CD14-positive monocyte (primary cell): ENCODE results near the gene TEX29. TPM values are rescaled to one million over a fixed set of nuclear protein-coding genes. Genes with fewer than 3 reads are reported as not detected.

ENCODE experiments used
- DNase-seq, 3 donors: peaks; one replicate each; pipeline ENCODE4 v3.0.0-alpha.2; 2011 to 2022
- H2AFZ ChIP-seq: 2 replicates; pipeline ENCODE4 v1.6.0; 2012; ENCODE audit warnings: mild to moderate bottlenecking, low read depth, low read length, inconsistent platforms; ENCODE audit not compliant: insufficient read depth, poor library complexity, severe bottlenecking
- H3K27ac ChIP-seq, 2 donors: 1 replicate in 1 of 2; 2 replicates in 1 of 2; pipeline ENCODE4 v1.5.1; 2012 to 2013; ENCODE audit warnings: low read length in 2 of 2, control low read depth in 1 of 2, inconsistent platforms in 1 of 2, low read depth in 1 of 2, mild to moderate bottlenecking in 1 of 2
- H3K27me3 ChIP-seq, 2 donors: one replicate each; pipeline versions ENCODE4 v1.6.0 to v1.6.1; 2011 to 2013; ENCODE audit warnings: low read length in 2 of 2; ENCODE audit not compliant: control insufficient read depth in 2 of 2, insufficient read depth in 2 of 2
- H3K36me3 ChIP-seq, 2 donors: replicated peaks in 1 of 2; 1 replicate in 1 of 2; 2 replicates in 1 of 2; pipeline versions ENCODE4 v1.5.1 to v1.6.1; 2012 to 2013; ENCODE audit warnings: low read length in 2 of 2, control low read depth in 1 of 2, inconsistent platforms in 1 of 2, mild to moderate bottlenecking in 1 of 2; ENCODE audit not compliant: insufficient read depth in 2 of 2, control insufficient read depth in 1 of 2
- H3K4me1 ChIP-seq, 2 donors: 1 replicate in 1 of 2; 2 replicates in 1 of 2; pipeline versions ENCODE4 v1.5.1 to v1.6.1; 2012 to 2013; ENCODE audit warnings: low read length in 2 of 2, control low read depth in 1 of 2, inconsistent platforms in 1 of 2, mild to moderate bottlenecking in 1 of 2, moderate library complexity in 1 of 2; ENCODE audit not compliant: insufficient read depth in 2 of 2, control insufficient read depth in 1 of 2
- H3K4me2 ChIP-seq: replicated peaks from 2 replicates; pipeline ENCODE3; 2012; ENCODE audit warnings: low read length, moderate library complexity, mild to moderate bottlenecking; ENCODE audit not compliant: poor library complexity, severe bottlenecking; ENCODE audit errors: extremely low read depth
- H3K4me3 ChIP-seq, 3 experiments: fragments of 200-600 bp in 1 of 3; sonication (generic) in 1 of 3; replicated peaks in 1 of 3; 1 replicate in 2 of 3; 2 replicates in 1 of 3; pipeline ENCODE4 v1.5.1; 2011 to 2013; ENCODE audit warnings: low read length in 3 of 3, mild to moderate bottlenecking in 3 of 3, control low read depth in 2 of 3, low read depth in 2 of 3, inconsistent platforms in 1 of 3, moderate library complexity in 1 of 3
- H3K79me2 ChIP-seq: 2 replicates; pipeline ENCODE4 v1.6.0; 2012; ENCODE audit warnings: mild to moderate bottlenecking, control low read depth, inconsistent platforms, low read length, moderate library complexity; ENCODE audit not compliant: insufficient read depth
- H3K9ac ChIP-seq: 2 replicates; pipeline ENCODE4 v1.6.0; 2017; ENCODE audit warnings: low read length, mild to moderate bottlenecking; ENCODE audit not compliant: insufficient read depth, poor library complexity, severe bottlenecking
- H3K9me3 ChIP-seq, 2 donors: replicated peaks in 1 of 2; 1 replicate in 1 of 2; 2 replicates in 1 of 2; pipeline versions ENCODE4 v1.5.1 to v1.6.1; 2012 to 2013; ENCODE audit warnings: low read length in 2 of 2, control low read depth in 1 of 2; ENCODE audit not compliant: control insufficient read depth in 1 of 2, insufficient read depth in 1 of 2
- H4K20me1 ChIP-seq: 2 replicates; pipeline ENCODE4 v1.6.0; 2012; ENCODE audit warnings: mild to moderate bottlenecking, low read length, control low read depth, moderate library complexity; ENCODE audit not compliant: insufficient read depth
- H3K27ac Mint-ChIP-seq, 7 donors: one replicate each; pipeline ENCODE4 v1.8.0; 2020; ENCODE audit warnings: mild to moderate bottlenecking in 7 of 7, mixed read lengths in 7 of 7, moderate library complexity in 6 of 7, inconsistent platforms in 2 of 7
- H3K27me3 Mint-ChIP-seq, 3 donors: one replicate each; pipeline ENCODE4 v1.8.0; 2021 to 2022; ENCODE audit warnings: low read depth in 3 of 3, mild to moderate bottlenecking in 3 of 3, mixed read lengths in 3 of 3, moderate library complexity in 3 of 3, inconsistent platforms in 1 of 3
- H3K36me3 Mint-ChIP-seq, 2 donors: one replicate each; pipeline ENCODE4 v1.8.0; 2020; ENCODE audit warnings: mixed read lengths in 2 of 2, inconsistent platforms in 1 of 2, mild to moderate bottlenecking in 1 of 2
- H3K4me1 Mint-ChIP-seq: one replicate; pipeline ENCODE4 v1.8.0; 2020; ENCODE audit warnings: mild to moderate bottlenecking, mixed read lengths
- H3K4me3 Mint-ChIP-seq, 2 donors: one replicate each; pipeline ENCODE4 v1.8.0; 2020; ENCODE audit warnings: mild to moderate bottlenecking in 2 of 2, mixed read lengths in 2 of 2, moderate library complexity in 1 of 2
- H3K9me3 Mint-ChIP-seq, 7 donors: one replicate each; pipeline ENCODE4 v1.8.0; 2020 to 2022; ENCODE audit warnings: mixed read lengths in 7 of 7, mild to moderate bottlenecking in 6 of 7, moderate library complexity in 6 of 7, inconsistent platforms in 2 of 7
- WGBS: methylation state at CpG from one replicate; pipeline ENCODE4 v1.1.5; 2013; ENCODE audit warnings: missing lambda C conversion rate; ENCODE audit not compliant: insufficient coverage; 5-methylcytosine and 5-hydroxymethylcytosine counted together
- intact Hi-C, 2 donors: fragments of 100-400 bp; cut with micrococcal nuclease; formaldehyde crosslinking; loops; one replicate each; pipeline versions ENCODE4 v1.15.0 to v1.15.1; 2023
- polyA plus RNA-seq, 3 donors: library from polyadenylated mRNA; depleted of rRNA in 1 of 3; unstranded in 2 of 3; stranded (reverse) in 1 of 3; fragments of 300-500 nt in 2 of 3; fragments of >200 nt in 1 of 3; fragmentation: Illumina TruSeq in 2 of 3; gene quantifications; 1 replicate in 2 of 3; 2 replicates in 1 of 3; pipeline ENCODE4 v1.2.3, GENCODE V29; 2012 to 2021
- TF ChIP-seq, protein P1 (sequence below): fragments of 200-600 bp; IDR thresholded peaks from one replicate; pipeline ENCODE4 v1.8.0; 2022; ENCODE audit warnings: antibody characterized with exemption, mild to moderate bottlenecking

Gene TEX29
- polyA plus RNA-seq, 3 donors, result 0.27 to 0.29 TPM; not detected in 1

DNA sequence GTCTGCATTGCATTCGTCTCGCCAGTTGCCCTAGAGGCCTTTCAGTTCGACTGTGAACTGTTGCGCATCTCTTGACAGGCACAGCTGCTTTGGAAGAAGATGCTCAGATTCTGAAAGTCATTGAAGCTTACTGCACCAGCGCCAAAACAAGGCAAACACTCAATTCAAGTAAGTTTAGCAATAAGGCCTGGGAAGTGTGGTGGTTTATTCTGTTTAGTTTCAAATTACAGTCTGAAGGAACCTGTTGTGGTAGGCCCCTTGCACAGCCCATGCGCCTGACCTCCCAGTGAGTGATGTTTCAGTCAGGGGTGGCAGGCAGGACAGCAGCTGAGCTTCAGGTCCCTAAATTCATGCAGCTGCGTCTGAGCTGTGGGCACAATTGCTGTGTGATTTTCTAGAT, 32.2 kb upstream of the TEX29 start:
- Mint-ChIP-seq H3K9me3 (peaks cover 0 to 3% (median 0%) of the 10 kb centered on the region in 7 donors), H3K4me1 (no peaks in the 10 kb centered on the region), H3K27ac (peak overlapping the region in 1 of 7 donors; percentile 17), H3K4me3 (no peak overlapping the region), H3K27me3 (no peaks in the 10 kb centered on the region), H3K36me3 (peaks cover 82 to 93% of the 10 kb centered on the region in 2 donors)
- WGBS, result 98% methylated on average over 4 of the region's 7 CpGs
- H3K4me2 ChIP-seq, result no peak overlapping the region
- H3K27ac ChIP-seq, result no peak overlapping the region
- no peaks in the 10 kb centered on the region for H3K27me3 ChIP-seq
- no peaks in the 10 kb centered on the region for H3K9me3 ChIP-seq
- no peak overlapping the region for H3K4me3 ChIP-seq
- no peaks in the 10 kb centered on the region for H3K79me2 ChIP-seq
- intact Hi-C loops, result no loop called here
- H3K4me1 ChIP-seq, result no peaks in the 10 kb centered on the region
- no peak overlapping the region for H3K9ac ChIP-seq
- TF ChIP-seq, protein P1, sequence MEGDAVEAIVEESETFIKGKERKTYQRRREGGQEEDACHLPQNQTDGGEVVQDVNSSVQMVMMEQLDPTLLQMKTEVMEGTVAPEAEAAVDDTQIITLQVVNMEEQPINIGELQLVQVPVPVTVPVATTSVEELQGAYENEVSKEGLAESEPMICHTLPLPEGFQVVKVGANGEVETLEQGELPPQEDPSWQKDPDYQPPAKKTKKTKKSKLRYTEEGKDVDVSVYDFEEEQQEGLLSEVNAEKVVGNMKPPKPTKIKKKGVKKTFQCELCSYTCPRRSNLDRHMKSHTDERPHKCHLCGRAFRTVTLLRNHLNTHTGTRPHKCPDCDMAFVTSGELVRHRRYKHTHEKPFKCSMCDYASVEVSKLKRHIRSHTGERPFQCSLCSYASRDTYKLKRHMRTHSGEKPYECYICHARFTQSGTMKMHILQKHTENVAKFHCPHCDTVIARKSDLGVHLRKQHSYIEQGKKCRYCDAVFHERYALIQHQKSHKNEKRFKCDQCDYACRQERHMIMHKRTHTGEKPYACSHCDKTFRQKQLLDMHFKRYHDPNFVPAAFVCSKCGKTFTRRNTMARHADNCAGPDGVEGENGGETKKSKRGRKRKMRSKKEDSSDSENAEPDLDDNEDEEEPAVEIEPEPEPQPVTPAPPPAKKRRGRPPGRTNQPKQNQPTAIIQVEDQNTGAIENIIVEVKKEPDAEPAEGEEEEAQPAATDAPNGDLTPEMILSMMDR, result no peak
- no peak overlapping the region for H2AFZ ChIP-seq
- H3K36me3 ChIP-seq, result peaks cover 90 to 99% of the 10 kb centered on the region in 2 donors
- no peak for DNase-seq
- no peaks in the 10 kb centered on the region for H4K20me1 ChIP-seq

DNA sequence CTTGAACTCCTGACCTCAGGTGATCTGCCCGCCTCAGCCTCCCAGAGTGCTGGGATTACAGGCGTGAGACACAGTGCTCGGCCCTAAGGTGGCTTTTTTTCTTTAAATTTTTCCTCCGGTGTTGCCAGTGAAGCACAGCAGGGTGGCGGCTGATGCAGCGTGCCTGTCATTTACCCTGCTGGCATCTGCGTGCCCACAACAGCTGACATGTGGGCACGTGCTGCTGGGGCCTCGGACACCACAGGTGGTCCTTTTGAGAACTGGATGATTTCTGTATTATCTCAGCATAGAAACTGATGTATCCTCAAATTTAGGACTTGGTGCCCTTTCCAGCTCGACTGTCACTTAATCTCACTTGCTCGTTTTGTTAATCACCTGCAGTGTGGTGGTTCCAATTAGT, 31.2 kb upstream of the TEX29 start:
- peaks cover 0 to 3% (median 0%) of the 10 kb centered on the region in 7 donors for H3K9me3 Mint-ChIP-seq
- H2AFZ ChIP-seq, result no peak overlapping the region
- H3K36me3 Mint-ChIP-seq, result peaks cover 82 to 93% of the 10 kb centered on the region in 2 donors
- no peaks in the 10 kb centered on the region for H3K79me2 ChIP-seq
- H3K27me3 Mint-ChIP-seq, result no peaks in the 10 kb centered on the region
- no peak overlapping the region for H3K27ac ChIP-seq
- no peaks in the 10 kb centered on the region for H4K20me1 ChIP-seq
- intact Hi-C loops, result no loop called here
- H3K4me1 ChIP-seq, result no peaks in the 10 kb centered on the region
- WGBS, result 97% methylated on average over 11 of the region's 11 CpGs
- TF ChIP-seq, protein P1, result no peak
- DNase-seq, result no peak
- H3K9me3 ChIP-seq, result no peaks in the 10 kb centered on the region
- no peak overlapping the region for H3K4me3 Mint-ChIP-seq
- no peaks in the 10 kb centered on the region for H3K4me1 Mint-ChIP-seq
- no peak overlapping the region for H3K27ac Mint-ChIP-seq
- no peak overlapping the region for H3K9ac ChIP-seq
- H3K36me3 ChIP-seq, result peaks cover 91 to 99% of the 10 kb centered on the region in 2 donors
- no peak overlapping the region for H3K4me3 ChIP-seq
- no peaks in the 10 kb centered on the region for H3K27me3 ChIP-seq
- H3K4me2 ChIP-seq, result no peak overlapping the region
